ENCODE data around the gene PGAM5. TPM values are rescaled to one million over a fixed set of nuclear protein-coding genes. Genes with fewer than 3 reads are reported as not detected.

PGAM5 gene
- total and polyA plus RNA-seq, 10 of the 15 experiments (the other 5 are each of a cell fraction or from before 2014, with no cell fraction given) = 8.2 to 90.9 (median 45.3) TPM

DNA sequence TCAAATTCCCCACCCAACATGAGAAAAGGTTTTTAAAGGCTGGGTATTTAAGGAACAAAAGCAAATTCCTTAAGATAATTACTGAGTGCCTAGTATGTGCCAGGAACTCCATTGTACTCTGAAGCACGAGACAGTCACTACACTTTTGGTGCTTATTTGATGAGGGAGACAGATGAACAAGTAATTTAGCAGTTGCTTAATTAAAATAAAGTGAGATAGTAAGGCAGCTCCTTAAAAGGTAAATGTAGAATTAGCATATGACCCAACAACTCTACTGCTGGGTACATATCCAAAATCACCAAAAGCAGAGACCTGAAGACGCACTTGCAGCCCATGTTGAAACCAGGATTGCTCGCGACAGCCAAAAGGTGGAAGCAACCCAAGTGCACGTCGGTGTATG lies 44.8 kb upstream of the PGAM5 start:
- no peaks in the 10 kb centered on the region for H3K4me1 ChIP-seq (ENCODE audit: control insufficient read depth, insufficient read depth, low read length)
- CTCF ChIA-PET = no interaction called here
- in situ Hi-C loops (cut with MboI) (no loop called here), intact Hi-C loops (cut with micrococcal nuclease; ENCODE audit: unreplicated experiment) (no loop called here)
- no TSS peak for BruUV-seq (replicated peaks)
- H4K20me1 ChIP-seq (ENCODE audit: control insufficient read depth, insufficient read depth) = no peaks in the 10 kb centered on the region
- H2AFZ ChIP-seq (ENCODE audit: control insufficient read depth, low read depth, low read length) = no peak overlapping the region
- DNase-seq (ENCODE audit: low read depth, low spot score) = no peak
- no peak for TF ChIP-seq PML (IDR thresholded peaks at IDR 0.05; ENCODE audit: low read length)
- no peak for TF ChIP-seq FOS (IDR thresholded peaks at IDR 0.05; ENCODE audit: borderline replicate concordance, extremely low read depth, insufficient read length)
- no peak for TF ChIP-seq NFXL1 (IDR thresholded peaks at IDR 0.05; ENCODE audit: borderline replicate concordance)
- no peak for TF ChIP-seq NR2C2 (IDR thresholded peaks at IDR 0.05; ENCODE audit: borderline replicate concordance, control insufficient read depth, insufficient read length, low read depth)
- TF ChIP-seq CTCF (IDR thresholded peaks at IDR 0.05 in 2 of 3, conservative IDR thresholded peaks at IDR 0.05 in 1 of 3; ENCODE audit: control insufficient read depth in 2 of 3, extremely low read depth in 1 of 3, insufficient read depth in 1 of 3, low read depth in 3 of 3, low read length in 3 of 3) = no peak
- TF ChIP-seq NRF1 (conservative IDR thresholded peaks at IDR 0.05; ENCODE audit: low read depth, low read length) = no peak
- no peak for FAIRE-seq
- H3K9ac ChIP-seq (ENCODE audit: control insufficient read depth, insufficient read depth, low read length) = no peak overlapping the region
- no peak for ATAC-seq
- POLR2A ChIA-PET = no interaction called here
- SMC1A ChIA-PET (ENCODE audit: uncharacterized antibody, unreplicated experiment) = no interaction called here
- H3K9me3 ChIP-seq (replicated peaks; ENCODE audit: control insufficient read depth, insufficient read depth, low read length) = no peaks in the 10 kb centered on the region
- peaks cover 20 to 41% of the 10 kb centered on the region in 2 experiments for H3K36me3 ChIP-seq (ENCODE audit: control insufficient read depth in 2 of 2, insufficient read depth in 2 of 2, low read length in 1 of 2)
- 85% methylated on average over 6 of the region's 6 CpGs for WGBS (ENCODE audit: insufficient coverage, insufficient replicate concordance, low lambda C conversion rate, missing lambda C conversion rate)
- no peak overlapping the region for H3K4me3 ChIP-seq
- H3K27ac ChIP-seq (ENCODE audit: control insufficient read depth, insufficient read depth) = no peak overlapping the region
- RAD21 ChIA-PET (ENCODE audit: unreplicated experiment) = no interaction called here
- H3K27me3 ChIP-seq (replicated peaks in 1 of 2; ENCODE audit: control insufficient read depth in 2 of 2, insufficient read depth in 2 of 2, low read length in 1 of 2) = no peaks in the 10 kb centered on the region
- H3K79me2 ChIP-seq (ENCODE audit: control insufficient read depth, insufficient read depth, low read length) = no peaks in the 10 kb centered on the region
- H3K4me2 ChIP-seq (ENCODE audit: control insufficient read depth, insufficient read depth) = no peak overlapping the region

Measured in GM12878 (cell line).